Uterus (tissue), 2 donors: ENCODE data around the gene PLA2G3.

Experiments used
- POLR2A ChIP-seq, 2 donors: fragments of 450-650 bp; IDR thresholded peaks; one replicate each; pipeline ENCODE4 v1.6.1; 2016; ENCODE audit warnings: antibody characterized with exemption in 2 of 2, mild to moderate bottlenecking in 1 of 2, moderate library complexity in 1 of 2
- TF ChIP-seq, protein P1 (sequence below), 4 experiments: fragments of 200-600 bp in 2 of 4; fragments of 450-650 bp in 2 of 4; sonication (generic) in 2 of 4; IDR thresholded peaks; one replicate each; pipeline ENCODE4 v1.5.1; 2016 to 2019; ENCODE audit warnings: antibody characterized with exemption in 4 of 4, mild to moderate bottlenecking in 2 of 4, moderate library complexity in 1 of 4

DNA sequence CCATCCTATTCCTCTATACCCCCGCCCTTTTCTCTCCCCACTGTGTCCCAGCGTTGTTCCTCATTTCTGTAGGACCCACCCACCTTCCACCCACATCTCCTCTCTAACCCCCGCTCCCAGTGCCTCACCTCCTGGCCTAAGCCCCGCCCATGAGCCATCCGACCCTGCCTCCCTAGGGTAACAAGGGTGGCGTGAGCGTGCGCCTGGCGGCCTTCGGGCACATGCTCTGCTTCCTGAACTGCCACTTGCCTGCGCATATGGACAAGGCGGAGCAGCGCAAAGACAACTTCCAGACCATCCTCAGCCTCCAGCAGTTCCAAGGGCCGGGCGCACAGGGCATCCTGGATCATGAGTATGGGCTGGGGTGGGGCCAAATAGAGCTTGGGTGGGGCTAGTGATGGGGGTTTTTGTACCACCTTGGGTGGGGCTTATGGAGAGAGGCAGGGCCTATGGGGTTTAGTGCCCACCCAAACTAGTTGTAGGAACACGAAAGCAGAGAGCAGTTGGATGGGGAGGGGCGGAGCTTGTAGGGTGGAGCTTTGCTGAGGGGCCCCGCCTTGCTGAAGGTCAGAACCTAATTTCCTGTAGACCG, 13.0 kb downstream of the PLA2G3 start:
- TF ChIP-seq, protein P1, sequence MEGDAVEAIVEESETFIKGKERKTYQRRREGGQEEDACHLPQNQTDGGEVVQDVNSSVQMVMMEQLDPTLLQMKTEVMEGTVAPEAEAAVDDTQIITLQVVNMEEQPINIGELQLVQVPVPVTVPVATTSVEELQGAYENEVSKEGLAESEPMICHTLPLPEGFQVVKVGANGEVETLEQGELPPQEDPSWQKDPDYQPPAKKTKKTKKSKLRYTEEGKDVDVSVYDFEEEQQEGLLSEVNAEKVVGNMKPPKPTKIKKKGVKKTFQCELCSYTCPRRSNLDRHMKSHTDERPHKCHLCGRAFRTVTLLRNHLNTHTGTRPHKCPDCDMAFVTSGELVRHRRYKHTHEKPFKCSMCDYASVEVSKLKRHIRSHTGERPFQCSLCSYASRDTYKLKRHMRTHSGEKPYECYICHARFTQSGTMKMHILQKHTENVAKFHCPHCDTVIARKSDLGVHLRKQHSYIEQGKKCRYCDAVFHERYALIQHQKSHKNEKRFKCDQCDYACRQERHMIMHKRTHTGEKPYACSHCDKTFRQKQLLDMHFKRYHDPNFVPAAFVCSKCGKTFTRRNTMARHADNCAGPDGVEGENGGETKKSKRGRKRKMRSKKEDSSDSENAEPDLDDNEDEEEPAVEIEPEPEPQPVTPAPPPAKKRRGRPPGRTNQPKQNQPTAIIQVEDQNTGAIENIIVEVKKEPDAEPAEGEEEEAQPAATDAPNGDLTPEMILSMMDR (IDR thresholded peaks at IDR 0.05), result no peak
- TF ChIP-seq POLR2A (IDR thresholded peaks at IDR 0.05), result no peak
